MM.1S (cell line): ENCODE measurements around the gene ZNF37A.

Experiments
- EZH2 ChIP-seq: fragments of 300-600 bp; sonication (generic); optimal IDR thresholded peaks from 2 replicates; pipeline ENCODE3; 2017; ENCODE audit warnings: low read depth, mild to moderate bottlenecking, antibody characterized with exemption, low read length, mixed read lengths
- EZH2phosphoT487 ChIP-seq: fragments of 300-600 bp; sonication (generic); IDR thresholded peaks from 2 replicates; pipeline ENCODE4 v1.6.1; 2018; ENCODE audit warnings: antibody characterized with exemption, low read length
- TF ChIP-seq, protein P1 (sequence below): fragments of 300-600 bp; sonication (generic); IDR thresholded peaks from 2 replicates; pipeline ENCODE4 v1.5.1; 2016; ENCODE audit warnings: antibody characterized with exemption, low read length, mixed read lengths

DNA sequence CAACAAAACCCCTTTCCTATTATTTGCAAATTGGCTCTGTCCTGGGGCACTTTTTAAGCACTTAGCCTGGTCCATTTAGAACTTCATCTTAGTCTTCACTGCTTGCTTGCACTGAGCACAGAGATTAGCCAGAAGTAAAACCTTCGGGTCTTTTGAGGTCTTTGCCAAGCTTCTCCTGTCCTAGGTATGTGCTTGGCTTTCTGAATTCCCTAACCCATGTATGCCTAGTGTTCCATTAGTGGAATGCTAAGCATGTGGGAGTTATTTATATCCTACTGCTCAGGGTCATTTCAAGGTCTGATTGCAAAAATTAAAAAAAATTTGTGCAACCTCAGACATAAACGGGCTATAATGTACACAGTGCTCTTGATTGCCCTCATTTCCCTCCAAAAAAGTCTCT lies 18.0 kb downstream of the ZNF37A start:
- TF ChIP-seq, protein P1, sequence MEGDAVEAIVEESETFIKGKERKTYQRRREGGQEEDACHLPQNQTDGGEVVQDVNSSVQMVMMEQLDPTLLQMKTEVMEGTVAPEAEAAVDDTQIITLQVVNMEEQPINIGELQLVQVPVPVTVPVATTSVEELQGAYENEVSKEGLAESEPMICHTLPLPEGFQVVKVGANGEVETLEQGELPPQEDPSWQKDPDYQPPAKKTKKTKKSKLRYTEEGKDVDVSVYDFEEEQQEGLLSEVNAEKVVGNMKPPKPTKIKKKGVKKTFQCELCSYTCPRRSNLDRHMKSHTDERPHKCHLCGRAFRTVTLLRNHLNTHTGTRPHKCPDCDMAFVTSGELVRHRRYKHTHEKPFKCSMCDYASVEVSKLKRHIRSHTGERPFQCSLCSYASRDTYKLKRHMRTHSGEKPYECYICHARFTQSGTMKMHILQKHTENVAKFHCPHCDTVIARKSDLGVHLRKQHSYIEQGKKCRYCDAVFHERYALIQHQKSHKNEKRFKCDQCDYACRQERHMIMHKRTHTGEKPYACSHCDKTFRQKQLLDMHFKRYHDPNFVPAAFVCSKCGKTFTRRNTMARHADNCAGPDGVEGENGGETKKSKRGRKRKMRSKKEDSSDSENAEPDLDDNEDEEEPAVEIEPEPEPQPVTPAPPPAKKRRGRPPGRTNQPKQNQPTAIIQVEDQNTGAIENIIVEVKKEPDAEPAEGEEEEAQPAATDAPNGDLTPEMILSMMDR, result no peak
- no peak for TF ChIP-seq EZH2
- TF ChIP-seq EZH2phosphoT487, result no peak
